Stimulated activated CD4-positive, alpha-beta T cell treated with anti-CD3 and anti-CD28 coated beads, Interleukin-1b, Interleukin-23, amount 100 ng/mL, for 4 hours (primary cell): ENCODE results near the gene TUBGCP2.
"Not testable (repeated sequence)": the region's sequence is repeated elsewhere in the genome, so short reads cannot be mapped to it uniquely, and the experiment has no call there.

Source experiments
- DNase-seq, 2 donors: peaks; one replicate each; pipeline ENCODE4 v3.0.0-alpha.2; 2020; ENCODE audit warnings: low read depth in 2 of 2

Gene TUBGCP2

GRCh38 chr10:133247681-133248333 is 60.9 kb downstream of the TUBGCP2 start:
- DNase-seq: no peak

DNA sequence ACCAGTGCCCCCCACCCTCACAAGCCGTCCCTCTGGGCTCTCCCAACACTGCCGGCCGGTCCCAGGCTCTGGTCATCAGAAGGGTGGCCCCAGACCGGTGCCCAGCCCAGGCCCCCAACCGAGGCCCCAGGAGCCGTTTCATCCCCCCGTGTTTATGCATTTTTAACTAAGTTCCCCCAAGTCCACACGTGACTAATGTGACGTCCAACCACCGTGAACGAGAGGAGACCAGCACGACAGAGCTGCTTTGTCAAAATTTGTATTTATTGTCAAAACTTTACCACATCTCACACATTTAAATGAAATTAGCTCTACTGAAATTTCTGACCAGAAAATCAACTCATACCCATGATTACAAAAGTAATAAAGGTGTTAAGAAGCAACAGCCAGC is 62.4 kb downstream of the TUBGCP2 start:
- DNase-seq: no peak

GRCh38 chr10:133245439-133246235 is 63.0 kb downstream of the TUBGCP2 start:
- no peak for DNase-seq

GRCh38 chr10:133243593-133243992 is 65.1 kb downstream of the TUBGCP2 start:
- DNase-seq: no peak

DNA sequence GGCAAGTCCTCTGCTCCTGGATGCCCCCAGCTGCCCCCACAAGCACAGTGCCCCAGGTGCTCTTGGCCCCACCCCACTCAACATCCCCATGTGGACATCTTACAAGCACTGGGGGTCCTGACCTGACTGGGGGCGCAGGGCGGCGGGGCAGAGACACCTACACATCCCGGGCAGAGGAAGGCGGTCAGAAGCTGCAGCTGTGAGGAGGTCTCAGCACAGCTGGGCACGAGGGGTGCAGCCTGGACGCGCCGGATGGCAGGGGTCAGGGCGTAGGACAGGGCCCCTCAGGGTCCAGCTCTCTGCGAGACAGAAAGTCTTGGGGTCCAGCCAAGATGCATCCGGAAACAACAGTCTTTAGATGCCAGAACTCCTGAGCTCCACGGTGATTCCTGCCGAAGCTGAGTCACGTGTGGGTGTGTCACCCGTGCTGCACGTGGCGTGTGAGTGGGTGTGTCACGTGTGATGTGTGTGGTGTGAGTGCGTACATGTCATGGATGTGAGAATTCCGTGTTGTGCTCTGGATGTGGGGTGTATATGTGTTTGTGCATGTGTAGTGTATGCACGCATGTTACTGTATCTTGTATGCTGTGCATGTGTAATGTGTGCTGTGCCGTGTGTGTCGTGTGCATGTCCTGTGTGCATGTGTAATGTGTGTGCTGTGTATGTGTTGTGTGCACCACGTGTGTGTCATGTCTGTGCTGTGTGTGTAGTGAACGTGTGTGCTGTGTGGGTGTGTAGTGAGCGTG is 65.9 kb downstream of the TUBGCP2 start:
- DNase-seq: no peak

GRCh38 chr10:133241501-133242205 is 67.0 kb downstream of the TUBGCP2 start:
- DNase-seq: no peak

DNA sequence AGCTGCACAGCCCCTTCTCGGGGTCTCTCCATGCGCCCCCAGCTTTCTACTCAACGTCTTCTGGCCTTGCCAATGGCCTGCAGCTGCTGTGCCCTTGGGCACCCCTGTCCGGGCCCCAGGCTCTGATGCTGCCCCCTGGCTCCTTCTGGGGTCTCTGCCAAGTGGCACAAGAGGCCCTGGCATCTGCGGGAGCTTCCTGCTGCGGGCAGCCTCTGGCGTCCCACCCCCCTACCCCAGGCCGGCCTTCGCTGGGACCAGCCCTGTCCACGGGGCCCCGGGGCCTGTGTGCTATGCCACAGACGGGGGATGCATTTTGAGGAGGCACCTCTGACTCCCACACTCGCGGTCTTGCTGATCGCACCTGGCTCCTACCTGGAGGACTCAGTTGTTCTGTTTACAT is 68.7 kb downstream of the TUBGCP2 start:
- no peak for DNase-seq

- DNase-seq: no peak
Observed at GRCh38 chr10:133238466-133238804, 70.2 kb downstream of the TUBGCP2 start.

GRCh38 chr10:133237588-133238465 is 70.8 kb downstream of the TUBGCP2 start, which contains the start of gene VENTX:
Gene VENTX (plus strand): TSS chr10:133237855. CDS start chr10:133237915, 60 bp downstream.
- DNase-seq: no peak

GRCh38 chr10:133237241-133237587 is 71.5 kb downstream of the TUBGCP2 start:
- no peak for DNase-seq

DNA sequence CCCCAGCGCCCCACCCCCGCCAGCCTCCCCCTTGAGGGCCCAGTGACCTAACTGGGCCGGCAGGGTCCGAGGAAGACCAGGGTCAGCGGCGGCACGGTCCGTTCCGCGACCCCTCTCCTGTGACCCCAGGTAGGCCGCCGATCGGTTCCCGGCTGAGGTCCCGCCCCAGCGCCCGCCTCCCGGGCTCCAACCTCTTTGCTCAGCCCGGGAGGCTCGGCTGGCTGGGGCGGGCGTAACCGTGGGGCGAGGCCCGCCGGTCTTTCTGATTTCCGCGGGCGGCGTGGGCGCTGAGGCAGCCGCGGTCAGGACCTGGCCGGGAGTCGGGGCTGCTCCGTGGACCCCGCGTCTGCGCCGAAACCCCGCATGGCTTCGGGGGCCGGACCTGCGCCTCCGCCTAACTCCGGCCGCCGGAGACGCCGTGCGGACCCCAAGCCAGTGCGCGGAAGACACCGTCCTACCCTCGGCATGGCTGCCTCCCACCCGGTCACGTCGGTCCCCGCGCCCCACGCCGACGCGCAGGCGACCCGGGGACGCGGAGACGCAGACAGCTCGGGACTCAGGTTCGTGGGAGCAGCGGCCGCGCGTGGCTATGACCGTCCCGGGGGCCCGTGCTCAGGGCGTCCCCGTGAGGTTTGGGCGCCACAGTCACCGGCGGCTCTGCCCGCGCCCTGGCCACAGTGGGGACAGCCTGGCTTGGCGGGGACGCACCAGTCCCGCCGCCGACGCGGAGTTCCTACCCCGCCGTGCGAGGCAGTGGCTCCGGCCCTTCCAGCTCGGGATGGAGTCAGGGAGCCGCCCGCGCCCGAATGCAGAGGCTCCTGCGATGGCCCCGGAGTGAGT is 72.1 kb downstream of the TUBGCP2 start:
- DNase-seq: no peak

DNA sequence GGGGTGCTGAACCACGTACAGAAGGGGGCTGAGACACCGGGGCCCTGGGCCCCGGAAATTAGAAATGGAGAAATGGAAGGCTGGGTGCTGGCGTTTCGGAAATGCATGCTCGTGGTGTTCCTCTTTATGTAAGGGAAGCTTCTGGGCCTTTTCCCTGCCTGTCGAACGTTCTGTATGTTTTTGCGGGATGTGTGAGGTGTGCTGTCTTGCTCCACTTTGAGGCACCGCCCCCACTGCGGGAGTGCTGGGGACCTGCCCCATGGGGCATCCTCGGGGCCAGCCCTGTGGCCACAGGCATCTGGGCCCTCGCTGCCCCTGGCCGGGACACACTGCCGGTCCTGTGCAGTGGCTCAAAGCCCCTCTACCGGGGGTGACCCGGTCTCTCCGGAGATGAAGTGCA is 72.7 kb downstream of the TUBGCP2 start:
- DNase-seq: no peak

DNA sequence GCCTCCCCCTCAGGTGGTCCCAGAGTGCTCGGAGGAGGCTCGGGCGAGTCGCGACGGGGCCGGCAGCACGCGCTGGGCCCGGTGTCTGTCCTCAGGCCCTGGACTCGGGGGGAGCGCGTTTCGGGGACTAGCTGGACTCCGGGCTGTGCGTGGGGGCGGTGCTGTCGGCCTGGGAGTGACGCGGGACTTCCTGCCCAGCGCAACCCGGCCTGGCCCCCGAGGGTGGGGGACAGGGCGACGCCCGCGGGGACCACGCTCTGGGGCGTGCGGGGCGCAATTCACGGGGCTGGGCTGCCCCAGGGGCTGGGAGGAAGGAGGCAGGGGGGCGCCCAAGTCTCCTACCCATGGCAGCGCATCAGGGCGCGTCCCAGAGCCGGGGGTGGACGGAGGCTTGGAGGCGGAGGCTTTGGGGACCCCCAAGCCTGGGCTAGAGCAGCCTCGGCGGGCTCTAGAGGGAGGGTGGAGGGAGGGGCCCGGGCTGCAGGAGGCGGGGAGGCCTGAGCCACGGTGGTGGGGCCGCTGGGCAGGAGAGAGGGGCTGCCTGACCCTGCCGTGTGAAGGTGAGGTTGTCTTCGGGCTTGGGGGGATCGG is 73.3 kb downstream of the TUBGCP2 start:
- no peak for DNase-seq

DNA sequence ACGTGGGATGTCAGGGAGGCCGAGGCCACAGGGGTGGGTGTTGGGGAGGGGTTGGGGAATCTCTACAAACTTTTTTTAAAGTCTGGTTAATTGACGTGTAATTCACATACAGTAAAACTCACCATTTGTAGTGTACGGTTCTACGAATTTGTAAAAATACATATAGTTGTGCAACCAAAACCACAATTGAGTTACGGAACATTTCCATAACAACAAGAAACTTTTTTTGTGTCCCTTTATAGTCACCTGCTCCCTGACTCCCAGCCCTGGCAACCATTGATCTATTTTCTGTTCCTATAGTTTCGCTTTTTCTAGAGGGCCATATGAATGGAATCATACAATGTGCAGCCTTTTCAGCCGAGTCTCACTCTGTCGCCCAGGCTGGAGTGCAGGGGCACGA is 73.9 kb downstream of the TUBGCP2 start:
- not testable (repeated sequence) for DNase-seq

GRCh38 chr10:133231946-133232574 is 76.6 kb downstream of the TUBGCP2 start:
- no peak for DNase-seq

GRCh38 chr10:133231244-133231945 is 77.3 kb downstream of the TUBGCP2 start:
- DNase-seq: no peak

DNA sequence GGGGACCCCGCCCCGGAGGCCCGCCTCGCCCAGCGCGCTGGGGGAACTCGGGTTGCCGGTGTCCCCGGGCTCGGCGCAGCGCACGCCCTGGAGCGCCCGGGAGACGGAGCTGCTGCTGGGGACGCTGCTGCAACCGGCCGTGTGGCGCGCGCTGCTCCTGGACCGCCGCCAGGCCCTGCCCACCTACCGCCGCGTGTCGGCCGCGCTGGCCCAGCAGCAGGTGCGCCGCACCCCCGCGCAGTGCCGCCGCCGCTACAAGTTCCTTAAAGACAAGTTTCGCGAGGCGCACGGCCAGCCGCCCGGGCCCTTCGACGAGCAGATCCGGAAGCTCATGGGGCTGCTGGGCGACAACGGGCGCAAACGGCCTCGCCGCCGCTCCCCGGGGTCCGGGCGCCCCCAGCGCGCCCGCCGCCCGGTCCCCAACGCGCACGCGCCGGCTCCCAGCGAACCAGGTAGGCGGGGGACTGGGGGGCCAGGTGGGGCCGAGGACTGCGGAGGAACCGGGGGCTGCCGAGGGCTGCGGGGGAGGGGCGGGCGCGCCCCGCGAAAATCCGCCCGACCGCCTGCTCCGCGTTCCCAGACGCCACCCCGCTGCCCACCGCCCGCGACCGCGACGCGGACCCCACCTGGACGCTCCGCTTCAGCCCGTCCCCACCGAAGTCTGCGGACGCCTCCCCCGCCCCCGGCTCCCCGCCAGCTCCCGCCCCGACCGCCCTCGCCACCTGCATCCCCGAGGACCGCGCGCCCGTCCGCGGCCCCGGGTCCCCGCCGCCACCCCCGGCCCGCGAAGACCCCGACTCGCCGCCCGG is 78.1 kb downstream of the TUBGCP2 start:
- DNase-seq: no peak

GRCh38 chr10:133230044-133230361 is 78.7 kb downstream of the TUBGCP2 start, which contains the start of gene UTF1:
Gene UTF1 (plus strand): TSS chr10:133230217. CDS start chr10:133230289, 72 bp downstream.
- no peak for DNase-seq
